ENCODE data around the gene PPARD.

GRCh38 chr6:35465646-35466045, 123.3 kb downstream of the PPARD start:
- TF ChIP-seq CTCF (IDR thresholded peaks at IDR 0.05; ENCODE audit: poor library complexity, severe bottlenecking) (no peak), EZH2 (IDR thresholded peaks at IDR 0.05; ENCODE audit: borderline replicate concordance, insufficient read depth, low read length, poor library complexity, severe bottlenecking) (no peak), RAD21 (conservative IDR thresholded peaks at IDR 0.05) (no peak), EP300 (conservative IDR thresholded peaks at IDR 0.05; ENCODE audit: poor library complexity, severe bottlenecking) (no peak), REST (IDR thresholded peaks at IDR 0.05; ENCODE audit: borderline replicate concordance) (no peak), TAF1 (IDR thresholded peaks at IDR 0.05; ENCODE audit: low read depth) (no peak)

All from neural cell (in vitro differentiated cells).